K562 (cell line): ENCODE measurements around the gene FUT6. TPM values are rescaled to one million over a fixed set of nuclear protein-coding genes. Genes with fewer than 3 reads are reported as not detected.

Experiments
- polyA plus RNA-seq, 8 experiments: library from polyadenylated mRNA; depleted of rRNA in 4 of 8; stranded (reverse) in 5 of 8; unstranded in 3 of 8; fragments of >200 nt; fragmentation: Nextera tagmentation in 2 of 8; fragmentation: Illumina TruSeq in 1 of 8; extraction: Ambion mirVana in 2 of 8; extraction: Trizol in 1 of 8; gene quantifications; 2 replicates each; pipeline versions ENCODE4 v1.2.1 to v1.2.3, GENCODE V29; 2011 to 2014; ENCODE audit warnings: inconsistent platforms in 1 of 8, missing spikeins in 1 of 8
- total RNA-seq, 7 experiments: library from RNA; depleted of rRNA in 6 of 7; stranded (reverse); fragments of >200 nt in 6 of 7; fragmentation: Illumina TruSeq in 2 of 7; extraction: Trizol in 2 of 7; gene quantifications; 2 replicates each; pipeline versions ENCODE4 v1.2.1 to v1.2.3, GENCODE V29; 2011 to 2021; ENCODE audit warnings: low replicate concordance in 1 of 7
- TF ChIP-seq, protein P1 (sequence below): fragments of 450-650 bp; IDR thresholded peaks from 2 replicates; pipeline ENCODE4 v1.6.1; 2016; ENCODE audit warnings: mild to moderate bottlenecking, moderate library complexity

FUT6 gene
- total and polyA plus RNA-seq, 9 of the 15 experiments (the other 6 are each of a cell fraction or from before 2014, with no cell fraction given) = 0.04 TPM; not detected in 8

GRCh38 chr19:5798244-5798643 lies 41.3 kb downstream of the FUT6 start (continued):
- TF ChIP-seq, protein P1, sequence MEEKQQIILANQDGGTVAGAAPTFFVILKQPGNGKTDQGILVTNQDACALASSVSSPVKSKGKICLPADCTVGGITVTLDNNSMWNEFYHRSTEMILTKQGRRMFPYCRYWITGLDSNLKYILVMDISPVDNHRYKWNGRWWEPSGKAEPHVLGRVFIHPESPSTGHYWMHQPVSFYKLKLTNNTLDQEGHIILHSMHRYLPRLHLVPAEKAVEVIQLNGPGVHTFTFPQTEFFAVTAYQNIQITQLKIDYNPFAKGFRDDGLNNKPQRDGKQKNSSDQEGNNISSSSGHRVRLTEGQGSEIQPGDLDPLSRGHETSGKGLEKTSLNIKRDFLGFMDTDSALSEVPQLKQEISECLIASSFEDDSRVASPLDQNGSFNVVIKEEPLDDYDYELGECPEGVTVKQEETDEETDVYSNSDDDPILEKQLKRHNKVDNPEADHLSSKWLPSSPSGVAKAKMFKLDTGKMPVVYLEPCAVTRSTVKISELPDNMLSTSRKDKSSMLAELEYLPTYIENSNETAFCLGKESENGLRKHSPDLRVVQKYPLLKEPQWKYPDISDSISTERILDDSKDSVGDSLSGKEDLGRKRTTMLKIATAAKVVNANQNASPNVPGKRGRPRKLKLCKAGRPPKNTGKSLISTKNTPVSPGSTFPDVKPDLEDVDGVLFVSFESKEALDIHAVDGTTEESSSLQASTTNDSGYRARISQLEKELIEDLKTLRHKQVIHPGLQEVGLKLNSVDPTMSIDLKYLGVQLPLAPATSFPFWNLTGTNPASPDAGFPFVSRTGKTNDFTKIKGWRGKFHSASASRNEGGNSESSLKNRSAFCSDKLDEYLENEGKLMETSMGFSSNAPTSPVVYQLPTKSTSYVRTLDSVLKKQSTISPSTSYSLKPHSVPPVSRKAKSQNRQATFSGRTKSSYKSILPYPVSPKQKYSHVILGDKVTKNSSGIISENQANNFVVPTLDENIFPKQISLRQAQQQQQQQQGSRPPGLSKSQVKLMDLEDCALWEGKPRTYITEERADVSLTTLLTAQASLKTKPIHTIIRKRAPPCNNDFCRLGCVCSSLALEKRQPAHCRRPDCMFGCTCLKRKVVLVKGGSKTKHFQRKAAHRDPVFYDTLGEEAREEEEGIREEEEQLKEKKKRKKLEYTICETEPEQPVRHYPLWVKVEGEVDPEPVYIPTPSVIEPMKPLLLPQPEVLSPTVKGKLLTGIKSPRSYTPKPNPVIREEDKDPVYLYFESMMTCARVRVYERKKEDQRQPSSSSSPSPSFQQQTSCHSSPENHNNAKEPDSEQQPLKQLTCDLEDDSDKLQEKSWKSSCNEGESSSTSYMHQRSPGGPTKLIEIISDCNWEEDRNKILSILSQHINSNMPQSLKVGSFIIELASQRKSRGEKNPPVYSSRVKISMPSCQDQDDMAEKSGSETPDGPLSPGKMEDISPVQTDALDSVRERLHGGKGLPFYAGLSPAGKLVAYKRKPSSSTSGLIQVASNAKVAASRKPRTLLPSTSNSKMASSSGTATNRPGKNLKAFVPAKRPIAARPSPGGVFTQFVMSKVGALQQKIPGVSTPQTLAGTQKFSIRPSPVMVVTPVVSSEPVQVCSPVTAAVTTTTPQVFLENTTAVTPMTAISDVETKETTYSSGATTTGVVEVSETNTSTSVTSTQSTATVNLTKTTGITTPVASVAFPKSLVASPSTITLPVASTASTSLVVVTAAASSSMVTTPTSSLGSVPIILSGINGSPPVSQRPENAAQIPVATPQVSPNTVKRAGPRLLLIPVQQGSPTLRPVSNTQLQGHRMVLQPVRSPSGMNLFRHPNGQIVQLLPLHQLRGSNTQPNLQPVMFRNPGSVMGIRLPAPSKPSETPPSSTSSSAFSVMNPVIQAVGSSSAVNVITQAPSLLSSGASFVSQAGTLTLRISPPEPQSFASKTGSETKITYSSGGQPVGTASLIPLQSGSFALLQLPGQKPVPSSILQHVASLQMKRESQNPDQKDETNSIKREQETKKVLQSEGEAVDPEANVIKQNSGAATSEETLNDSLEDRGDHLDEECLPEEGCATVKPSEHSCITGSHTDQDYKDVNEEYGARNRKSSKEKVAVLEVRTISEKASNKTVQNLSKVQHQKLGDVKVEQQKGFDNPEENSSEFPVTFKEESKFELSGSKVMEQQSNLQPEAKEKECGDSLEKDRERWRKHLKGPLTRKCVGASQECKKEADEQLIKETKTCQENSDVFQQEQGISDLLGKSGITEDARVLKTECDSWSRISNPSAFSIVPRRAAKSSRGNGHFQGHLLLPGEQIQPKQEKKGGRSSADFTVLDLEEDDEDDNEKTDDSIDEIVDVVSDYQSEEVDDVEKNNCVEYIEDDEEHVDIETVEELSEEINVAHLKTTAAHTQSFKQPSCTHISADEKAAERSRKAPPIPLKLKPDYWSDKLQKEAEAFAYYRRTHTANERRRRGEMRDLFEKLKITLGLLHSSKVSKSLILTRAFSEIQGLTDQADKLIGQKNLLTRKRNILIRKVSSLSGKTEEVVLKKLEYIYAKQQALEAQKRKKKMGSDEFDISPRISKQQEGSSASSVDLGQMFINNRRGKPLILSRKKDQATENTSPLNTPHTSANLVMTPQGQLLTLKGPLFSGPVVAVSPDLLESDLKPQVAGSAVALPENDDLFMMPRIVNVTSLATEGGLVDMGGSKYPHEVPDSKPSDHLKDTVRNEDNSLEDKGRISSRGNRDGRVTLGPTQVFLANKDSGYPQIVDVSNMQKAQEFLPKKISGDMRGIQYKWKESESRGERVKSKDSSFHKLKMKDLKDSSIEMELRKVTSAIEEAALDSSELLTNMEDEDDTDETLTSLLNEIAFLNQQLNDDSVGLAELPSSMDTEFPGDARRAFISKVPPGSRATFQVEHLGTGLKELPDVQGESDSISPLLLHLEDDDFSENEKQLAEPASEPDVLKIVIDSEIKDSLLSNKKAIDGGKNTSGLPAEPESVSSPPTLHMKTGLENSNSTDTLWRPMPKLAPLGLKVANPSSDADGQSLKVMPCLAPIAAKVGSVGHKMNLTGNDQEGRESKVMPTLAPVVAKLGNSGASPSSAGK = no peak
